DOHH2 (cell line): ENCODE data around the gene ZBTB18.

Experiments used
- CTCF ChIP-seq: fragments of 200-600 bp; sonication (generic); IDR thresholded peaks from one replicate; pipeline ENCODE4 v1.5.1; 2014; ENCODE audit warnings: antibody characterized with exemption, mild to moderate bottlenecking, low read depth, low read length; ENCODE audit not compliant: poor library complexity, severe bottlenecking
- EZH2phosphoT487 ChIP-seq: fragments of 200-600 bp; sonication (generic); IDR thresholded peaks from 2 replicates; pipeline ENCODE4 v1.6.1; 2017; ENCODE audit warnings: borderline replicate concordance, mild to moderate bottlenecking, antibody characterized with exemption, low read length, moderate library complexity, mixed read lengths

- TF ChIP-seq CTCF, result no peak
- TF ChIP-seq EZH2phosphoT487, result no peak
Observed at GRCh38 chr1:244089561-244089960, 38.5 kb downstream of the ZBTB18 start.
